Mesenchymal stem cell (in vitro differentiated cells and primary cell): ENCODE results near the gene CAPN11.
"Not testable (repeated sequence)": the region's sequence is repeated elsewhere in the genome, so short reads cannot be mapped to it uniquely, and the experiment has no call there.

Source experiments
- DNase-seq: peaks from one replicate; pipeline ENCODE4 v3.0.0-alpha.2; 2013
- H2AFZ ChIP-seq: one replicate; pipeline ENCODE4 v1.6.1; 2013; ENCODE audit warnings: low read depth, mild to moderate bottlenecking, control low read depth, inconsistent platforms, low read length, moderate library complexity
- H2AK5ac ChIP-seq: 2 replicates; pipeline ENCODE4 v1.6.1; 2013; ENCODE audit warnings: low read length, moderate library complexity, mild to moderate bottlenecking, inconsistent platforms; ENCODE audit not compliant: severe bottlenecking
- H2BK120ac ChIP-seq: one replicate; pipeline ENCODE4 v1.6.1; 2013; ENCODE audit warnings: low read depth, mild to moderate bottlenecking, inconsistent platforms, low read length, moderate library complexity
- H2BK12ac ChIP-seq, 2 experiments: one replicate each; pipeline ENCODE4 v1.6.1; 2013; ENCODE audit warnings: inconsistent platforms in 2 of 2, low read length in 2 of 2, mild to moderate bottlenecking in 2 of 2, moderate library complexity in 2 of 2, control low read depth in 1 of 2
- H2BK15ac ChIP-seq: one replicate; pipeline ENCODE4 v1.6.1; 2013; ENCODE audit warnings: mild to moderate bottlenecking, low read depth, inconsistent platforms; ENCODE audit not compliant: poor library complexity, severe bottlenecking
- H2BK5ac ChIP-seq: 2 replicates; pipeline ENCODE4 v1.6.1; 2013; ENCODE audit warnings: low read depth, mild to moderate bottlenecking, low read length, control low read depth, inconsistent platforms; ENCODE audit not compliant: poor library complexity, severe bottlenecking
- H3K14ac ChIP-seq, 2 experiments: one replicate each; pipeline ENCODE4 v1.6.1; 2013; ENCODE audit warnings: inconsistent platforms in 2 of 2, low read length in 2 of 2, control low read depth in 1 of 2, mild to moderate bottlenecking in 1 of 2, moderate library complexity in 1 of 2
- H3K18ac ChIP-seq, 2 experiments: one replicate each; pipeline ENCODE4 v1.6.1; 2013; ENCODE audit warnings: inconsistent platforms in 2 of 2, low read length in 2 of 2, control low read depth in 1 of 2, low read depth in 1 of 2, mild to moderate bottlenecking in 1 of 2
- H3K23ac ChIP-seq, 2 experiments: one replicate each; pipeline ENCODE4 v1.6.1; 2013; ENCODE audit warnings: inconsistent platforms in 2 of 2, low read length in 2 of 2, mild to moderate bottlenecking in 2 of 2, moderate library complexity in 2 of 2, control low read depth in 1 of 2
- H3K27ac ChIP-seq: 2 replicates; pipeline ENCODE4 v1.5.1; 2013; ENCODE audit warnings: mild to moderate bottlenecking, moderate library complexity, low read length, control low read depth, inconsistent platforms; ENCODE audit not compliant: poor library complexity, severe bottlenecking
- H3K27me3 ChIP-seq, 2 experiments: 2 replicates each; pipeline versions ENCODE4 v1.6.1 to v1.7.0; 2013; ENCODE audit warnings: low read length in 2 of 2, mild to moderate bottlenecking in 2 of 2, moderate library complexity in 2 of 2, control low read depth in 1 of 2, inconsistent platforms in 1 of 2; ENCODE audit not compliant: control insufficient read depth in 1 of 2, insufficient read depth in 1 of 2
- H3K36me3 ChIP-seq, 2 experiments: 2 replicates each; pipeline versions ENCODE4 v1.6.1 to v1.7.0; 2013; ENCODE audit warnings: low read length in 2 of 2, control low read depth in 1 of 2, inconsistent platforms in 1 of 2, low read depth in 1 of 2, mild to moderate bottlenecking in 1 of 2; ENCODE audit not compliant: insufficient read depth in 2 of 2, control insufficient read depth in 1 of 2
- H3K4ac ChIP-seq, 2 experiments: one replicate each; pipeline ENCODE4 v1.6.1; 2013; ENCODE audit warnings: inconsistent platforms in 2 of 2, low read length in 2 of 2, mild to moderate bottlenecking in 2 of 2, moderate library complexity in 2 of 2, control low read depth in 1 of 2, low read depth in 1 of 2
- H3K4me1 ChIP-seq: 2 replicates; pipeline ENCODE4 v1.6.1; 2013; ENCODE audit warnings: low read depth, low read length, control low read depth; ENCODE audit not compliant: control insufficient read depth, insufficient read depth
- H3K4me2 ChIP-seq: 2 replicates; pipeline ENCODE4 v1.6.1; 2013; ENCODE audit warnings: low read length, mild to moderate bottlenecking, inconsistent platforms; ENCODE audit not compliant: poor library complexity, severe bottlenecking
- H3K4me3 ChIP-seq, 2 experiments: 2 replicates each; pipeline versions ENCODE4 v1.5.1 to v1.7.0; 2013; ENCODE audit warnings: low read length in 2 of 2, mild to moderate bottlenecking in 2 of 2, control low read depth in 1 of 2, low read depth in 1 of 2; ENCODE audit not compliant: insufficient read depth in 1 of 2
- H3K79me1 ChIP-seq: replicated peaks from 2 replicates; pipeline ENCODE4 v1.6.1; 2013; ENCODE audit warnings: mild to moderate bottlenecking, control low read depth, low read length, inconsistent platforms; ENCODE audit not compliant: poor library complexity, severe bottlenecking
- H3K9ac ChIP-seq: 2 replicates; pipeline ENCODE4 v1.7.0; 2013; ENCODE audit warnings: mild to moderate bottlenecking, low read length, moderate library complexity
- H3K9me3 ChIP-seq: 2 replicates; pipeline ENCODE4 v1.7.0; 2013; ENCODE audit warnings: mild to moderate bottlenecking, low read length; ENCODE audit not compliant: control insufficient read depth
- H4K8ac ChIP-seq: one replicate; pipeline ENCODE4 v1.6.1; 2013; ENCODE audit warnings: inconsistent platforms, mild to moderate bottlenecking, low read length, moderate library complexity
- H4K91ac ChIP-seq: one replicate; pipeline ENCODE4 v1.6.1; 2013; ENCODE audit warnings: mild to moderate bottlenecking, low read length, inconsistent platforms
- WGBS: methylation state at CpG from one replicate; pipeline ENCODE4 v1.1.7; 2013; ENCODE audit warnings: mixed read lengths; 5-methylcytosine and 5-hydroxymethylcytosine counted together

Gene CAPN11

DNA sequence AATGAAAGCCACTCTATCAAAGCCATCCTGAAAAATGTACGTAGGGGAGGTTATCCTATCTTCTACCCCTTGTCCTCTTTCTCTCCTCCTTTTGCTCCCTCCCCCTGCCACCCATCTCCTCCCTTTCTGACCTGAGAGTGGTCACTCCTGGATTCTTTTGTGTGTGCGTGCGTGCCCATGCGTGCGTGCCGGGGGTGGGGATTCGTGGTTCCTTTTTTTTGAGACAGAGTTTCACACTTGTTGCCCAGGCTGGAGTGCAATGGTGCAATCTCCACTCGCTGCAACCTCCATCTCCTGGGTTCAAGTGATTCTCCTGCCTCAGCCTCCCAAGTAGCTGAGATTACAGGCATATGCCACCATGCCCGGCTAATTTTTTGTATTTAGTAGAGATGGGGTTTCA is 72.8 kb downstream of the CAPN11 start:
- H4K8ac ChIP-seq, H3K14ac ChIP-seq, H2BK15ac ChIP-seq, H4K91ac ChIP-seq, H2BK120ac ChIP-seq, H3K23ac ChIP-seq, H3K27me3 ChIP-seq, H3K27ac ChIP-seq, H3K9me3 ChIP-seq, H2BK5ac ChIP-seq, H2BK12ac ChIP-seq, H2AK5ac ChIP-seq, H2AFZ ChIP-seq, H3K4me2 ChIP-seq, H3K4ac ChIP-seq, H3K9ac ChIP-seq, H3K4me3 ChIP-seq, H3K18ac ChIP-seq, DNase-seq: not testable (repeated sequence)
- Histone ChIP-seq H3K36me3 (peaks cover 14 to 54% of the 10 kb centered on the region in 2 experiments), H3K79me1 (peaks cover 16% of the 10 kb centered on the region), H3K4me1 (peaks cover 25% of the 10 kb centered on the region)
- WGBS = 97% methylated on average over 9 of the region's 9 CpGs

DNA sequence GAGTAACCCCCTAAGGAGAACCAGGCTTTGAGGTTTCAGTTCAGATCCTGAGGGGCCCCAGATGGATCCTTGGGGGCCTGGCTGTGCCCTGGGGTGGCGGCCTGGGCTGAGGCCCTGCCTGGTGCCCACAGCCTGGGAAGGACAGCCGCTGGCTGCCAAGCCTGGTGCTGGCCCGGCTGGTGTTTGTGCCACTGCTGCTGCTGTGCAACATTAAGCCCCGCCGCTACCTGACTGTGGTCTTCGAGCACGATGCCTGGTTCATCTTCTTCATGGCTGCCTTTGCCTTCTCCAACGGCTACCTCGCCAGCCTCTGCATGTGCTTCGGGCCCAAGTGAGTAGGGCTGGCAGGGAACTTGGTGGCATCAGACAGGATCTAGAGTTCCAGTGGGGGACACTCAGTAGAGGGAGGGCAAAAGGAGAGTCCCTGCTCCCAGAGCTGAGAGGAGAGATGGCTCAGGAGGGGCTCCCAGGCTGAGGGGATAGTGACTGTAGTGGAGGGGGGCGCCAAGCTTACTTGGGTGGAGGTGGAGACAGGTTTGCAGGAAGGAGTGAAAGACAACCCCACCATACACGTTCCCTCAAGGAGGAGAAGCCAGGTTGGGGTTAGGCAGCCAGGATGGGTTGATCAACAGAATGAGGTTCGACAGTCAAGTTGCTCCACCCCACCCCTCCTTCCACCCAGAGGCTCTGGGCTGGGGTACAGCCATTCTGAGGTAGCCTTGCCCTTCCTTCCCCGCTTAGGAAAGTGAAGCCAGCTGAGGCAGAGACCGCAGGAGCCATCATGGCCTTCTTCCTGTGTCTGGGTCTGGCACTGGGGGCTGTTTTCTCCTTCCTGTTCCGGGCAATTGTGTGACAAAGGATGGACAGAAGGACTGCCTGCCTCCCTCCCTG is 74.3 kb downstream of the CAPN11 start:
- Histone ChIP-seq H3K9me3 (no peaks in the 10 kb centered on the region), H3K23ac (peak overlapping the region in 1 of 2 experiments; percentile 25), H3K4me3 (no peak overlapping the region), H3K9ac (peak overlapping the region; percentile 58), H3K36me3 (peaks cover 14 to 54% of the 10 kb centered on the region in 2 experiments), H2AFZ (no peak overlapping the region), H4K91ac (no peak overlapping the region), H3K4me2 (no peak overlapping the region), H4K8ac (no peak overlapping the region), H3K79me1 (peaks cover 10% of the 10 kb centered on the region), H3K27ac (no peak overlapping the region), H2BK12ac (peak overlapping the region in 1 of 2 experiments; percentile 26), H2BK120ac (no peak overlapping the region), H3K27me3 (no peaks in the 10 kb centered on the region), H3K4ac (no peak overlapping the region), H2AK5ac (peak overlapping the region; percentile 10), H3K14ac (no peak overlapping the region), H3K4me1 (peaks cover 20% of the 10 kb centered on the region), H2BK15ac (no peak overlapping the region), H3K18ac (no peak overlapping the region), H2BK5ac (no peak overlapping the region)
- DNase-seq = no peak
- 95% methylated on average over 15 of the region's 16 CpGs for WGBS

DNA sequence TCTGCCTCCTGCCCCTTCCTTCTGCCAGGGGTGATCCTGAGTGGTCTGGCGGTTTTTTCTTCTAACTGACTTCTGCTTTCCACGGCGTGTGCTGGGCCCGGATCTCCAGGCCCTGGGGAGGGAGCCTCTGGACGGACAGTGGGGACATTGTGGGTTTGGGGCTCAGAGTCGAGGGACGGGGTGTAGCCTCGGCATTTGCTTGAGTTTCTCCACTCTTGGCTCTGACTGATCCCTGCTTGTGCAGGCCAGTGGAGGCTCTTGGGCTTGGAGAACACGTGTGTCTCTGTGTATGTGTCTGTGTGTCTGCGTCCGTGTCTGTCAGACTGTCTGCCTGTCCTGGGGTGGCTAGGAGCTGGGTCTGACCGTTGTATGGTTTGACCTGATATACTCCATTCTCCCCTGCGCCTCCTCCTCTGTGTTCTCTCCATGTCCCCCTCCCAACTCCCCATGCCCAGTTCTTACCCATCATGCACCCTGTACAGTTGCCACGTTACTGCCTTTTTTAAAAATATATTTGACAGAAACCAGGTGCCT is 75.0 kb downstream of the CAPN11 start:
- WGBS = 91% methylated on average over 11 of the region's 14 CpGs
- Histone ChIP-seq H3K14ac (no peak overlapping the region), H3K23ac (no peak overlapping the region)

More for the DNA sequence above, 75.0 kb downstream of the CAPN11 start:
- Histone ChIP-seq H4K91ac (no peak overlapping the region), H2AK5ac (peak overlapping the region; percentile 10), H2BK15ac (no peak overlapping the region), H2BK5ac (no peak overlapping the region), H4K8ac (no peak overlapping the region), H3K4me1 (peaks cover 23% of the 10 kb centered on the region), H3K27ac (no peak overlapping the region), H3K9me3 (no peaks in the 10 kb centered on the region), H3K18ac (peak overlapping the region in 1 of 2 experiments; percentile 54), H3K4me3 (no peak overlapping the region), H2AFZ (no peak overlapping the region), H3K9ac (peak overlapping the region; percentile 58), H3K79me1 (peaks cover 6% of the 10 kb centered on the region), H3K4ac (no peak overlapping the region), H2BK120ac (no peak overlapping the region), H3K27me3 (no peaks in the 10 kb centered on the region), H3K36me3 (peaks cover 14 to 49% of the 10 kb centered on the region in 2 experiments), H2BK12ac (peak overlapping the region in 1 of 2 experiments; percentile 29), H3K4me2 (no peak overlapping the region)
- DNase-seq = no peak
